ENCODE measurements around the gene CD74.
A peak's percentile ranks its signal among the peaks of the same experiment; 100 is the strongest.

CD74 gene

DNA sequence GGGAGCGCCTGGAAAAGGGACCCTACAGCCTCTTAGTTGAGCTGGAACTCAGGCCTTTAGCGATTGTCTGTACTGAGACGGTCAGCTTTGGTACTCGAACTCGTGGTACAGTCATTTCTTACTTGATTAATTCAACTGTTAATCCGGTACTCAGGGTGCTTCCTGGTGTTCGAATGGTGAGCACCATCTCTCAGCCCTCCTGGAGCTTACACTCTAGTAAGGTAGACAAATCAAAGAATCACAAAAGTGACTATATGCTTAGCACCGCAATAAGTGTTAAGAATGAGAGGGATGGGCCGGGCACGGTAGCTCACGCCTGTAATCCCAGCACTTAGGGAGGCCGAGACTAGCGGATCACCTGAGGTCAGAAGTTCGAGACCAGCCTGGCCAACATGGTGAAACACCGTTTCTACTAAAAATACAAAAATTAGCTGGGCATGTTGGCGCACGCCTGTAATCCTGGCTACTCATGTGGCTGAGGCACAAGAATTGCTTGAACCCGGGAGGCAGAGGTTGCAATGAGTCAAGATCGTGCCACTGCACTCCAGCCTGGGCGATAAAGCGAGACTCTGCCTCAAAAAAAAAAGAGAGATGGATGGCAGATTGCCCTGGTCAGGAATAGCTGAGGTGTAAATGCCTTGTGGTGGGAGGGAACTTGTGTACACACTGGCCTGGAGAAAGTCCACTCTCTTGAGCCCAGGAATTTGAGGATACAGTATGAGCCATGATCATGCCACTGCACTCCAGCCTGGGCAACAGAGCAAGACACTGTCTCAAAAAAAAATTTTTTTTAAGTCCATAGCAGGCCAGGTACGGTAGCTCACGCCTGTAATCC, 54.2 kb downstream of the CD74 start:
- no peak for DNase-seq (ENCODE audit: low spot score)

DNA sequence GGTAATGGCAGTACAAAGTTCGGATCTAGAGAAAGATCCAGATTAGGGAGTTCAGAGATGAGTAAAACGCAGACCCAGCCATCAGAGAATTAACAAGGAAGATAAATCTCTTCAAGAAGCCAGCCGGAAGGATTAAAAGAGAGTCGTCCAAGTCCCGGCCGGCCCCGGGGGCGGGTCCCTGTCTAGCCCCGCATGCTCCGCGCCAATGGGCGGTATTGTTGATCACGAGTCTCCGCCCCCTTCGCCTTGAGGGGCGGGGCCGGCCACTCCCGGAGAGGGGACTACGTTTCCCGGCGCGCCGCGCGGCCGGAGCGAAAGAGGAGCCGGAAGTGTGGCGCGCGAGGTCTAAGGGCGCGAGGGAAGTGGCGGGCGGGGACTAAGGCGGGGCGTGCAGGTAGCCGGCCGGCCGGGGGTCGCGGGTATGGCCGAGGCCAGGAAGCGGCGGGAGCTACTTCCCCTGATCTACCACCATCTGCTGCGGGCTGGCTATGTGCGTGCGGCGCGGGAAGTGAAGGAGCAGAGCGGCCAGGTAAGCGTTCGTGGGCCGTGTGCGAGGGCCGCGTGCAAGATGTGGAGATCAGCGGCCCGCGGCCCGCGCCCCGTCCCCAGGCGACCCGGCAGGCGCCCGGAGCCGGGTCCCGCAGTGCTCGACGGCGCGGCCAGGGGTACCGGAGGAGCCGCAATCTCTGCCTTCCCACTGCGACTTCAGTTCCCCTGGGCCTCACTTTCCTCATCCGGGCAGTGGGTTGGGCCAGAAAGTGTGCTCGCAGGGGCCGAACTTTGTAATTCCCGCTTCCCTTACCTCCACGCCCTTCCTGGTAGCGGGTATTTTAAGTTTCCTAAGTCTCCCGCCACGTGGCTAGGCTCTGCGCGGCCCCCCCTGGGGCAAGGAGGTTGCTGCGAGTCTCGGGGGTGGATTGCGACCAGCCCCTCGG, 55.1 kb downstream of the CD74 start, which contains the start of gene TCOF1:
Gene TCOF1 (plus strand): TSS at position 372 of the 935 bp plus-strand sequence. CDS start 50 bp downstream, at position 422.
- DNase-seq (ENCODE audit: low spot score): peak; percentile 86

DNA sequence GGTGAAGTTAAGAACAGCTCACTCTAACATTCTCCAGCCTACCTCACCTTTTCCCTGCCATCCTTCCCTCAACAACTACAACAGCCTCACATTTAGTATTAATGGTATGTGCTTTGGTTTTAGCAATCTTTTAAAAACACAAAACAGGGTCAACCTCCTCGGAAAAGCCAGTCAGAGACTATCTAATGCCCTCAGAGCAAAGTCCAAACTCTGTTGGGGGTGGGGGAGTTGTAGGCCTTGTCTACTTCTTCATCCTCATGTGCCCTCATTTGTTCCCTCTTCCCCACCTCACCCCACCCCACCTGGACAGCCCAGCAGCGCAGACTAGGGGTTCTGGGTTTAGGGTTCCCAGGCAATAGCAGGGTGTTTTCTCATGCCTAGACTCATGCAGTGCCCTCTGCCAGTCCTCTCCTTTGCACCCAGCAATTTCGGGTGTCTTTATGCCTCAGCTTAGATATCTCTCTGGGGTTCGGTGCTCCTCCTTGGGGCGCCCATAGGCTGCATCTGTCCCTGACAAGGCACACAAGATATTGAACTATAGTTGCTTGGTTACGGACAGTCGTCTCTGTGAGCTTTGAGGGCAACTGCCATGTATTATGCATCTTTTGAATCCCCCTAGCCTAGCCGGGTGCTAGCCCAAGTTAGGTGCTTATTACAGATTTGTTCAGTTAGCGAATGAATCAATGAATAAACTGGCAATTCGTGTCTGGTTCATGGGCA, 56.0 kb downstream of the CD74 start:
- DNase-seq (ENCODE audit: low spot score): no peak

DNA sequence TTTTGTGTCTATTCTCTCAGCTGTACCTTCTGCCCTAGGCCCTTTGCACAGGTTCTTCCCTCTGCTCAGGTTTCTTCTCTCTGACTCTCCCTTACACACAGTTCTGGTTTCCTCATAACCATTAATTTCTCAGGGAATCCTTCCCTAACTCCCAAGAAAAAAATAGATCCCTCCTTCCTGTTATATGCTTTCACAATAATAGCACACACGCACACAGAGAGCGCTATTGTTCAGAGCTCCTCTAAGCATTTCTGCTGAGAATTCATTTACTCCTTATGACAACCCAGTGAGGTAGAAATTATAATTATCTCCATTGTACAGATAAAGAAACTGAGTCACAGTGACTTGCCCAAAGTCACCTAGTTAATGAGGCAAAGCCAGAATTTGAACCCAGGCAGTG, 56.9 kb downstream of the CD74 start:
- DNase-seq (ENCODE audit: low spot score): no peak

DNA sequence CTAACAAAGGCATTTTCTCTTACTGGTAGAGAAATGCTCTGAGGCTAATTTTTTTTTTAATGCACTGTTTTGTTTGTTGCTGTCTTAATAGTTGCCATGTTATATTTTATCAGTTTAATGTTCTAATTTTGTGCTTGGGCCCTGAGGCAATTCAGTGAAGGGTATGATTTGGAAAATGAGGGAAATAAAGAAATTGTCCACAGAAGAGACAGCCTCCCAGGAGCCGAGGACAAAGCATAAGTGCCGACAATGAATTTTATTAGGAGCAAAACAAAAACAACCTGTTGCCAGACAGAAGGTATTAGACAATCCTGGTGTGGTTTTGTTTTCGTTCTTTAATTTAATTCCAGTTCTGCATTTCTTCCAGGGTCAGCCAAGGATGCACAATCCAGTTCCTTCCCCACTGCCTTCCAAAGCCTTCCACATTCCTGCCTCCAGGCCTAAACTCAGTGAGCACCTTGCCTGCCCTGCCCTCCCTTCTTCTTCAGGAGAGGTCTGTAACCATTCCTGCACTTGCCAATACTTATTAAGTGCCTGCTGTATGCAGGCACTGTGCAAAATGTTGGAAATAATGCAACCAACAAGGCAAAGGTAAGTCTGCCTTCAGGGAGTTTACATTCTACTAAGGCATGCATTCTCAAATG, 59.6 kb downstream of the CD74 start:
- DNase-seq (ENCODE audit: low spot score): no peak

DNA sequence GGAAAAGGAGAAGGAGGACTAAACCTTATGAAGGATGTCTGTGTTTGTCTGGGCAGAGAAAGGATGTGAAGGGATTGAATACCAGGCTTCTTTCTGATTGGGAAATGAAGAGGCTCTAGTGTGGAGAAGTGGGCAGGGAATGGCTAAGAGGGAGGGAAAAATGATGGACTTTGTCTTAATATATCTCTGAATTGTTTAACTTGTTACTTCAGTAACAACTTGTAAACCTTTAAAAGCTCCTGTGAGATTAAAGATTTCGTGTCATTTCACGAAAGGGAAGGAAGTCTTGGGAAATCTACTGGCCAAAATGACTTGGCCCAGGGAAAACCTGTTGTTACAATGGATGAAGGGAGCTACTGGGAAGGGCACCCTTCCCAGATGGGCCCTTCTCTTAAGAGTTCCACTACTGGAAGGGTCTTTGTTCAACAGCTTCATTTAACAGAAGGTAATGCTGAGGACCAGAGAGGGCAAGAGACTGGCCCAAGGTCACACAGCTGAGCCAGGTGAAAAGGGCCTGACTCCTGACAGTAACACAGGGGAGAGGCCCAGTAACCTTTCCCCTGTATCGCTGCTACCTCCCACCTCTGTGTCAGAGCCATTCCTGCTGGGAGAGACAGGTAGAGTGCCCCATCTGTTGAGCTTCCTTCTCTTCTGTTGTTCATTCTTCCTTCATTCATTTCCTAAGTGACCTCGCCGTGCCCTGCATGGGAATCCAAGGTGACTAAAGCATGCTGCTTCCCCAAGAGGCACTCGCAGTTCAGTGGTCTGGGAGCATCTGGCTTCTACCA, 60.3 kb downstream of the CD74 start:
- DNase-seq (ENCODE audit: low spot score): no peak

Measured in HuH-7 (cell line).